Measurements from ENCODE around the gene SERTAD2.

SERTAD2 gene

DNA sequence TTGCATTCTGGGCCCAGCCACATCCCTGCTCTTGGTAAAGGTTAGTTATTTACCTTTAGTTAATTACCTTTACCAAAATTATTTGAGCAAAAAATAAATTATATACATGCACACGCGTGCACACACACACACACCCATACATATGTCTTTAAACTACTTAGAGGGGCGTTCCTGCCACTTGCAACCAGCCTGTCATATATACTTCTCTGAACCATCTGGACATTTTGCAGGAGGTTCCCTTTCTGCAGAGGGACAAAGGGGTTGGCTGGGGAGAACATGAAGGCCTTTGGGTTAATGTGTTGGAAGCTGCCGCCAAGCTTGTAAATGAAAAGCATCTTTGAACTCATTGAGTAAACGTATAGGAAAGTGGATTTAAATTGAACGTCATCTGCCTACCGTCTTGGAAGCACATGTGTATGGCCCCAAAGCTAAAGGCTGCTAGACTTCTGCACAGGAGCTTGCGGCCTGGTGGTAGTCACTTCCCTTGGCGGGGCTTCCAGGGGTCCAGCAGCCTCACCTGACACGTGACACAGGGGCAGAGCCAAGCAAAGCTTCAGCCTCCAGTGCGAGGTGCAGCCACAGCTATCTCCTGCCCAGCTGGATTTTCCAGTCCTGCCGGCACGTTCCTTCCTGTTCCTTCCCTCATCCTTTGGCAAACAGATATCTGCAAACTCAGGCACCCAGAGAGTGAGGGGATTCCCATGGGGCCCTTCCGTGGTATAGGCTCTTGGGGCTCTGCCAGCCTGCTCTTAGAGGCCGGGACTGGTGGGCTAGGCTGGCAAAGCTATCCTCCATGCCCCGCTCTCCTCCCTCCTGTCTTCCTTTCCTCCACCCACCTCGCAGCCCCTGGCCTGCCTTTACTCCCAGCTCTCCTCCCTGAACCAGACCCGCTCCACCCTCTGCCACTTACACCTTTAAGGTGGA is 46.1 kb downstream of the SERTAD2 start:
- Histone ChIP-seq H2AFZ (ENCODE audit: low read depth, low read length) (no peak overlapping the region), H3K79me2 (ENCODE audit: low read length) (no peaks in the 10 kb centered on the region), H3K4me2 (ENCODE audit: low read length) (peak overlapping the region; percentile 96), H3K36me3 (replicated peaks; ENCODE audit: low read depth, low read length) (no peaks in the 10 kb centered on the region), H3K27me3 (ENCODE audit: low read depth, low read length) (peaks cover 10% of the 10 kb centered on the region), H3K27ac (ENCODE audit: low read length) (0 out of 2 replicates have a peak overlapping the region, but pooled peaks have one; percentile 3), H3K4me3 (ENCODE audit: low read length) (peak overlapping the region; percentile 76), H3K4me1 (ENCODE audit: low read length) (peaks cover 30% of the 10 kb centered on the region), H4K20me1 (ENCODE audit: insufficient read depth, low read length) (no peaks in the 10 kb centered on the region), H3K9ac (ENCODE audit: low read length) (no peak overlapping the region; the same call in 1 of the 2 replicates), H3K9me3 (ENCODE audit: insufficient read depth, low read length) (no peaks in the 10 kb centered on the region)
- TF ChIP-seq, protein P1, sequence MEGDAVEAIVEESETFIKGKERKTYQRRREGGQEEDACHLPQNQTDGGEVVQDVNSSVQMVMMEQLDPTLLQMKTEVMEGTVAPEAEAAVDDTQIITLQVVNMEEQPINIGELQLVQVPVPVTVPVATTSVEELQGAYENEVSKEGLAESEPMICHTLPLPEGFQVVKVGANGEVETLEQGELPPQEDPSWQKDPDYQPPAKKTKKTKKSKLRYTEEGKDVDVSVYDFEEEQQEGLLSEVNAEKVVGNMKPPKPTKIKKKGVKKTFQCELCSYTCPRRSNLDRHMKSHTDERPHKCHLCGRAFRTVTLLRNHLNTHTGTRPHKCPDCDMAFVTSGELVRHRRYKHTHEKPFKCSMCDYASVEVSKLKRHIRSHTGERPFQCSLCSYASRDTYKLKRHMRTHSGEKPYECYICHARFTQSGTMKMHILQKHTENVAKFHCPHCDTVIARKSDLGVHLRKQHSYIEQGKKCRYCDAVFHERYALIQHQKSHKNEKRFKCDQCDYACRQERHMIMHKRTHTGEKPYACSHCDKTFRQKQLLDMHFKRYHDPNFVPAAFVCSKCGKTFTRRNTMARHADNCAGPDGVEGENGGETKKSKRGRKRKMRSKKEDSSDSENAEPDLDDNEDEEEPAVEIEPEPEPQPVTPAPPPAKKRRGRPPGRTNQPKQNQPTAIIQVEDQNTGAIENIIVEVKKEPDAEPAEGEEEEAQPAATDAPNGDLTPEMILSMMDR (IDR thresholded peaks at IDR 0.05; ENCODE audit: low read depth, low read length), result no peak
- no peak for TF ChIP-seq EZH2phosphoT487 (IDR thresholded peaks at IDR 0.05; ENCODE audit: low read depth)

DNA sequence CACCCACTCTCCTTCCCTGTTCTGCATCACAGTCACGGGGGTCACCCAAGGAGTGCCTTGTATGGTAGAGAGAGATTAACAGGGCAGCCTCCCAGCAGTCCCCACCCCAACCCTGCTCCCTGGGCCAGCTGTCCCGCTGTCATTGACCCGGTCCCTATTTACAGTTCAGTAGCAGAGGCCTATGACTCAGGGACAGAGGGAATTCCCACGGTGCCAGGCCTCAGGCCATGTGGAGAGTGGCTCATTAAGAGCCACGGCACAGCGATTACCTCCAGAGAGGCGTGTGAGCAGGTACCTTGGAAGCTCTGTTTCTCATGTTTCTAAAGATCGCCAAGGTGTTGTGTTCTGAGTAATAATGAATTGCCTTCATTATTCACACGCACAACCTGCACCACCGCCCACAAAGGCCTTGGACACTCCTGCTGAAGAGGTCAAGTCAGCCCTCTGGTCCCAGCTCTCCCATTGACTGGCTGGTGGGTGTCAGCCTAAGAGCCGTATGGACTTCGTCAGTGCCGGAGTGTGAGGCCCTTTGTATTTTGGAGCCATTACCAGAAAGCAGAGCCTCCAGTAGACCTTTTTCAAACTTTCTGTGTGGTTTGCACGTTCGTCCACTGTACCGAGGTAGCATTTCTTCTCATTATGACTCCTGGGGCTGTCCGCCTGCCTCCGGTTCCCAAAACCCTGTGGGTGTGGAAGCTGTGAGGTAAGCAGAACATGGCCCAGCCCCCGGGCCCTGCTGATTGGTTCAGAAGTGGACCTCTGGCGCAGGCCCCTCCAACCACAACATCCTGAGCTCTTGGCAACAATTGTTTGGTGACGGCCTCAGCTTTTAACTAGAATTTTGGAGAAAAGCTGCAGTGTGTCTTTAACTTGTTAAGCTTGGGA is 47.0 kb downstream of the SERTAD2 start:
- Histone ChIP-seq H3K9ac (ENCODE audit: low read length) (peak overlapping the region; percentile 48), H3K4me1 (ENCODE audit: low read length) (peaks cover 30% of the 10 kb centered on the region), H3K4me2 (ENCODE audit: low read length) (peak overlapping the region; percentile 96), H3K27ac (ENCODE audit: low read length) (peak overlapping the region; percentile 75), H3K27me3 (ENCODE audit: low read depth, low read length) (peaks cover 6% of the 10 kb centered on the region), H4K20me1 (ENCODE audit: insufficient read depth, low read length) (no peaks in the 10 kb centered on the region), H3K79me2 (ENCODE audit: low read length) (no peaks in the 10 kb centered on the region), H3K9me3 (ENCODE audit: insufficient read depth, low read length) (no peaks in the 10 kb centered on the region), H2AFZ (ENCODE audit: low read depth, low read length) (peak overlapping the region; percentile 57; the same call in 1 of the 2 replicates), H3K4me3 (ENCODE audit: low read length) (peak overlapping the region; percentile 76), H3K36me3 (replicated peaks; ENCODE audit: low read depth, low read length) (no peaks in the 10 kb centered on the region)
- TF ChIP-seq, protein P1 (IDR thresholded peaks at IDR 0.05; ENCODE audit: low read depth, low read length), result no peak
- no peak for TF ChIP-seq EZH2phosphoT487 (IDR thresholded peaks at IDR 0.05; ENCODE audit: low read depth)

DNA sequence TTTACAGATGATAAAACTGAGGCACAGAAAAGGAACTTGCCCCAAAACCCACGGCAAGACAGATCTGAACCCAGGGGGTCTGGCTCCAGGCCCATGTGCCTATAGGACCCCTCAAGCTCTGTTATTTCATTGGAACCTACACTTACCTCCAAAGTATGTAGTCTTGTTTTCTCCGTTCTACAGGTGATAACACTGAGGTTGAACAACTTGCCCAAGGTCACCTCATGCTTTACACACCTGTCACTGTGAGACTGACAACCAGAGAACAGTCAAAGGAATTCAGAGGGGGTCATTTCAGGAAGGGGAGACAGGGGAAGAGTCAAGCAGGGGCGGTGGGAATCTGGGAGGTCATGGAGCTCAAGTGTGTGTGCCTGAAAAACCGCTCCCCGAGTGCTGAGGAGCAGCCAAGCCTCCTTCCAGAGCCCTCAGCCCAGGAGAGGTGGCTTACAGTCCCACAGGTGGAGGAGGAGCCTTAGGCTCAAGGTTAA is 47.7 kb downstream of the SERTAD2 start:
- no peaks in the 10 kb centered on the region for H3K79me2 ChIP-seq (ENCODE audit: low read length)
- H3K4me3 ChIP-seq (ENCODE audit: low read length), result peak overlapping the region; percentile 76
- no peaks in the 10 kb centered on the region for H4K20me1 ChIP-seq (ENCODE audit: insufficient read depth, low read length)
- H3K9me3 ChIP-seq (ENCODE audit: insufficient read depth, low read length), result no peaks in the 10 kb centered on the region
- TF ChIP-seq EZH2phosphoT487 (IDR thresholded peaks at IDR 0.05; ENCODE audit: low read depth), result no peak
- TF ChIP-seq, protein P1 (IDR thresholded peaks at IDR 0.05; ENCODE audit: low read depth, low read length), result no peak
- H3K4me2 ChIP-seq (ENCODE audit: low read length), result peak overlapping the region; percentile 96
- H3K36me3 ChIP-seq (replicated peaks; ENCODE audit: low read depth, low read length), result no peaks in the 10 kb centered on the region
- H3K9ac ChIP-seq (ENCODE audit: low read length), result peak overlapping the region; percentile 48; the same call in 1 of the 2 replicates
- peak overlapping the region; percentile 57; the same call in 1 of the 2 replicates for H2AFZ ChIP-seq (ENCODE audit: low read depth, low read length)
- H3K27me3 ChIP-seq (ENCODE audit: low read depth, low read length), result no peaks in the 10 kb centered on the region
- 0 out of 2 replicates have a peak overlapping the region, but pooled peaks have one; percentile 75 for H3K27ac ChIP-seq (ENCODE audit: low read length)
- peaks cover 31% of the 10 kb centered on the region for H3K4me1 ChIP-seq (ENCODE audit: low read length)

All from OCI-LY3 (cell line).